NCI-H146 (cell line): ENCODE results near the gene TRIP6.
"Not testable (repeated sequence)": the region's sequence is repeated elsewhere in the genome, so short reads cannot be mapped to it uniquely, and the experiment has no call there.

Experiments used
- DNase-seq: peaks from one replicate; lab custom pipeline; 2025; lab: John Stamatoyannopoulos, UW

TRIP6 gene

GRCh38 chr7:100839361-100839760 lies 27.8 kb upstream of the TRIP6 start:
- no peak for DNase-seq

GRCh38 chr7:100840470-100841100 lies 26.6 kb upstream of the TRIP6 start:
- no peak for DNase-seq

GRCh38 chr7:100847360-100847759 lies 19.8 kb upstream of the TRIP6 start:
- DNase-seq: no peak

GRCh38 chr7:100852048-100852872 lies 14.9 kb upstream of the TRIP6 start, which contains the start of gene SLC12A9:
Gene SLC12A9, plus strand, starts transcription at chr7:100852713. Its CDS starts 1,485 bp downstream, at chr7:100854198.
- DNase-seq: peak; percentile 90

- DNase-seq: no peak
These were observed 12.9 kb upstream of the TRIP6 start for GRCh38 chr7:100854146-100854895.

DNA sequence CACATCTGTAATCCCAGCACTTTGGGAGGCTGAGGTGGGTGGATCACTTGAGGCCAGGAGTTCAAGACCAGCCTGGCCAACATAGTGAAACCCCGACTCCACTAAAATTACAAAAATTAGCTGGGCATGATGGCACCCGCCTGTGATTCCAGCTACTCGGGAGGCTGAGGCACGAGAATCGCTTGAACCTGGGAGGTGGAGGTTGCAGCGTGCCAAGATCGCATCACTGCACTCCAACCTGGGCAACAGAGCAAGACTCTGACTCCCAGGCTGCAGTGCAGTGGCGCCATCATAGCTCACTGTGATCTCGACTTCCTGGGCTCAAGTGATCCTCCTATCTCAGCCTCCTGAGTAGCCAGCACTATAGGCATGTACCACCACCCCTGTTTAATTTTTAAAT lies 12.3 kb upstream of the TRIP6 start:
- DNase-seq: not testable (repeated sequence)

DNA sequence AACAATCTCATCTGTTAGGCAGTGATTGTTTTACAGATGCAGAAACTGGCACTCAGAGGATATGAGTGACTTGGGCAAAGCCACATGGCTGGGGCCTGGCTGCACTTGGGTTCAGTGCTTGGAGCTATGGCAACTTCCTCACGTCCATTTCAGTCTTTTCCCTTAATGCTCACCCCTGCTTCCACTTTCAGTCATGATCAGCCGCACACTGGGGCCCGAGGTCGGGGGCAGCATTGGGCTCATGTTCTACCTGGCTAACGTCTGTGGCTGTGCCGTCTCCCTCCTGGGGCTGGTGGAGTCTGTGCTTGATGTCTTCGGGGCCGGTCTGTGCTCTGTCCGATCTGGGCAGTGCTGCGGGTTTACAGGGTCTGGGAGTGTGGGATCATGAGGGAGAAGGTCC lies 11.7 kb upstream of the TRIP6 start:
- DNase-seq: no peak

DNA sequence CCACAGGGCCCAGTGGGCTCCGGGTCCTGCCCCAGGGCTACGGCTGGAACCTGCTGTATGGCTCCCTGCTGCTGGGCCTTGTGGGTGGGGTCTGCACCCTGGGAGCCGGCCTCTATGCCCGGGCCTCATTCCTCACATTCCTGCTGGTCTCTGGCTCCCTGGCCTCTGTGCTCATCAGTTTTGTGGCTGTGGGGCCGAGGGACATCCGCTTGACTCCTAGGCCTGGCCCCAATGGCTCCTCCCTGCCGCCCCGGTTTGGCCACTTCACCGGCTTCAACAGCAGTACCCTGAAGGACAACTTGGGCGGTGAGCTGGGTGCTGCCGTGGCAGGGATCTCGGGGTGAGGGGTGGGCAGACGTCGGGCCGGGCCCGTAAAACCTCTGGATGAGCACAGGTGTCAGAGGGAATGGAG lies 10.3 kb upstream of the TRIP6 start:
- no peak for DNase-seq

DNA sequence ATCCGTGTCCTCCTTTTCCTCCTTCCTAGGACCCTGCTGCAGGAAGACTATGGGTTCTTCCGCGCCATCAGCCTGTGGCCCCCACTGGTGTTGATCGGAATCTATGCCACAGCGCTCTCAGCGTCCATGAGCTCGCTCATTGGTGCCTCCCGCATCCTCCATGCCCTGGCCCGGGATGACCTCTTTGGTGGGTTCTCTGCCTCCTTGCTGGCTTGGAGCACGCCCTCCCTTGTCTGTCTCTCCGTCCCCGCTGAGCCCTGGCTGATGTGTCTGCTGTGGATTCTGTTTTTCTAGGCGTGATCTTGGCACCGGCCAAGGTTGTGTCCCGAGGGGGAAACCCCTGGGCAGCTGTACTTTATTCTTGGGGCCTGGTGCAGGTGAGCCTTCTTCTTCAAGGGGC lies 7.3 kb upstream of the TRIP6 start:
- DNase-seq: no peak

DNA sequence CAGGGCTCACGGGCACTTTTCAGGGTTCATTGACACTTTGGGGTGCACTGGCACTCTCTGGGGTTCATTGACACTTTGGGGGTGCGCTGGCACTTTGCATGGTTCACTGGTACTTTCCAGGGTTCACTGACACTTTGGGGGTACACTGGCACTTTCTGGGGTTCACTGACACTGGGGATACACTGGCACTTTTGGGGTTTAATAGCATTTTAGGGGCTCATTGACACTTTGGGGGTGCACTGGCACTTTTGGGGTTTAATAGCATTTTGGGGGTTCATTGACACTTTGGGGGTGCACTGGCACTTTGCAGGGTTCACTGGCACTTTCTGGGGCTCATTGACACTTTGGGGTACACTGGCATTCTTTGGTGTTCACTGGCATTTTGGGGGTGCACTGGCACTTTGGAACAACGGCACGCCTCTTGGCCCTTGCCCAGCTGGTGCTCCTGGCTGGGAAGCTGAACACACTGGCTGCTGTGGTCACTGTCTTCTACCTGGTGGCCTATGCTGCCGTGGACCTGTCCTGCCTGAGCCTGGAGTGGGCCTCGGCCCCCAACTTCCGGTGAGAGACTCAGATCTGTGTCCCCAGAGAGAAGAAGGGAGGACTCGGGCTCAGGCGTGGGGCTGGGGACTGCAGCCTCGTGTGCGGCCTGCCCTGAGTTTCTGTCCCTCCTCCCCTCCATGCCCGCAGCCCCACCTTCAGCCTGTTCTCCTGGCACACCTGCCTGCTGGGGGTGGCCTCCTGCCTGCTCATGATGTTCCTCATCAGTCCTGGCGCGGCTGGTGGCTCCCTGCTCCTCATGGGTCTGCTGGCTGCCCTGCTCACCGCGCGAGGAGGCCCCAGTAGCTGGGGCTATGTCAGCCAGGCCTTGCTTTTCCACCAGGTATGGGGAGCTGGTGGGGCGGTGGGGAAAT lies 6.2 kb upstream of the TRIP6 start:
- no peak for DNase-seq

- no peak for DNase-seq
These were observed 5.6 kb upstream of the TRIP6 start for GRCh38 chr7:100861616-100861985.

GRCh38 chr7:100863406-100863950 lies 3.7 kb upstream of the TRIP6 start:
- DNase-seq: no peak

DNA sequence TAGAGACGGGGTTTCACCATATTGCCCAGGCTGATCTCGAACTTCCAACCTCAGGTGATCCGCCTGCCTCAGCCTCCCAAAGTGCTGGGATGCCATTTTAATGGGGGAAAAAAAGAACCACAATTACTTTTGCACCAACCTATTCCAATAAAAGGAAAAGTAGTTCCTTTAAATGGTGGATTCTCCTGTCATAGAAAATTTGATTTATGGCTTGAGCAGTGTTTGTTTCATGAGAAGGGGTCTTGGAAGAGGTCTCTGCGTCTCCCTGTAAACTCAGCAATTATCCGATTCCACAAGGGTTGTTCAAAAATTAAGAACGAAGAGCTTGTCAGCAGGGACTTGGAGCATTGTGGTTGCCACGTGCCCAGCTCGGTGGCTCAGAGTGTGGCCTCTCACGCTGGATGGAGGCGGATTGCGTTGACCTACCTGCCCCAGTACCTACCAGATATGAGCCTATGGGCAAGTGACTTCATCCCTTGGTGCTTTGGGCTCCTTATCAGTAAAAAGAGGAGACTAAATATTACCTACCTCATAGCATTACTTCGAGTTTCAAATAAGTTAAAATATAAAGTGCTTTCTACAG lies 2.8 kb upstream of the TRIP6 start:
- DNase-seq: no peak

GRCh38 chr7:100865372-100865911 lies 1.7 kb upstream of the TRIP6 start:
- DNase-seq: no peak

GRCh38 chr7:100865938-100866728 lies 1.1 kb upstream of the TRIP6 start:
- DNase-seq: no peak

GRCh38 chr7:100866729-100867039 lies 503 bp upstream of the TRIP6 start:
- DNase-seq: no peak

DNA sequence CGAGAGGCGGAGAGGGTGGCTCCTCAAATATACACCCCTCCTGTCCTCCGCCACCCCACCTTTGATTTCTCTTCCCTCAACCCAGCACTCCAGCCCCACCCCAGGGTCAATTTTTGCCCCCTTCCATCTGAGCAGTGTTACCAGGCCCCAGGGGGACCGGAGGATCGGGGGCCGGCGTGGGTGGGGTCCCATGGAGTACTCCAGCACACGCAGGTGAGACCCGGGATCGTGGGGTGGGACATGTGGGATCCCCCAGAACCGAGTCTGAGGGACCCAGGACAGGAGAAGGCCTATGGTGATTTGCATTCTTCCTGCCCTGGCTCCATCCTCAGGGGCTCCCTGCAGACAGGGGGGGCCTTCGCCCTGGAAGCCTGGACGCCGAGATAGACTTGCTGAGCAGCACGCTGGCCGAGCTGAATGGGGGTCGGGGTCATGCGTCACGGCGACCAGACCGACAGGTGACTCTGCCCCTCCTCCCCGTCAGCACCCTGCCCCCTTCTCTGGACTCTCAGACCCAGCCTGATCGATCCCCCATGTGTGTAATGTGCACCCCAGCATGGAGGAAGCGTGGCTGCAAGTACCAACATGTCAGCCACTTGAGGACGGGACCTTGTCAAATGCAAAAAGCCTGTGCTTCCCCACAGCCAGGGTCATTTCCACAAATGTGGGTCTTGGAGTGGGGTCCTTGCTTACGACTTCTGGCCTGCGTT lies 744 bp downstream of the TRIP6 start:
- DNase-seq: no peak

GRCh38 chr7:100873599-100874299 lies 6.6 kb downstream of the TRIP6 start:
- no peak for DNase-seq

DNA sequence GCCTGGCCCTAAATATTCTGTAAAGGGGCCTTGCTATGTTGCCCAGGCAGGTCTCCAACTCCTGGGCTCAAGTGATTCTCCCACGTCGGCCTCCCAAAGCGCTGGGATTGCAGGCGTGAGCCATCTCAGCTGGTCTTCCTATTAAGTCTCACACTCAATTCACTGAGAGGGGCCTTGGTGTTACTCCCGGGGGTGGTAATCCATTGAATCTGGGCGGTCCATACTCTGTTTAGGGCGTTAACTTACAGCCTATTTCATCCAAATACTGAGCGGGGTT lies 7.1 kb downstream of the TRIP6 start:
- peak; percentile 61 for DNase-seq
